ENCODE results near the gene TBX1. TPM values are rescaled to one million over a fixed set of nuclear protein-coding genes. Genes with fewer than 3 reads are reported as not detected.

The TBX1 gene
- total and polyA plus RNA-seq, 2 of the 8 experiments (the other 6 are each of a cell fraction or from before 2014, with no cell fraction given), result 0.28 TPM; not detected in 1

GRCh38 chr22:19793161-19793560 lies 32.6 kb downstream of the TBX1 start:
- no peak overlapping the region for H2BK5ac ChIP-seq (ENCODE audit: low read depth, low read length)
- no peaks in the 10 kb centered on the region for H3K9me3 ChIP-seq (ENCODE audit: insufficient read depth in 2 of 2, low read depth in 1 of 2, low read length in 1 of 2)
- no peak for FAIRE-seq
- no peak overlapping the region for H3K4me2 ChIP-seq (ENCODE audit: insufficient read depth in 1 of 2, low read depth in 2 of 2, low read length in 2 of 2)
- peaks cover 0 to 5% of the 10 kb centered on the region in 2 experiments for H4K20me1 ChIP-seq (replicated peaks in 1 of 2; ENCODE audit: control insufficient read depth in 1 of 2, insufficient read depth in 2 of 2, low read length in 2 of 2)
- no peak overlapping the region for H2BK20ac ChIP-seq (ENCODE audit: low read length)
- H3K56ac ChIP-seq (replicated peaks; ENCODE audit: insufficient read length, low read depth, low read length), result no peak overlapping the region
- POLR2A ChIA-PET (ENCODE audit: partially characterized antibody), result no interaction called here
- CTCF ChIA-PET (ENCODE audit: partially characterized antibody), result interaction anchor here (1.1 to 1.6 kb wide), 3 partner anchors 11 to 120 kb away, joined by 4 to 6 read pairs (median 4); no protein-coding TSS in a partner anchor
- H3K27ac ChIP-seq (ENCODE audit: low read depth, low read length), result no peak overlapping the region
- no peak overlapping the region for H3K4ac ChIP-seq (replicated peaks; ENCODE audit: insufficient read length, low read depth, low read length)
- H2AFZ ChIP-seq (ENCODE audit: low read length), result no peak overlapping the region
- H2BK12ac ChIP-seq (ENCODE audit: low read depth, low read length), result no peak overlapping the region
- H4K91ac ChIP-seq (replicated peaks; ENCODE audit: insufficient read length, low read length), result no peak overlapping the region
- no peaks in the 10 kb centered on the region for H3K23me2 ChIP-seq (ENCODE audit: low read depth, low read length)
- H3K9ac ChIP-seq (replicated peaks in 1 of 4; ENCODE audit: extremely low read depth in 1 of 4, low read depth in 3 of 4, low read length in 3 of 4), result no peak overlapping the region
- H3K79me1 ChIP-seq (ENCODE audit: low read depth, low read length), result 0 out of 2 replicates have a peak, but pooled peaks cover 2% of the 10 kb centered on the region
- no peaks in the 10 kb centered on the region for H3K36me3 ChIP-seq (ENCODE audit: control insufficient read depth in 2 of 4, insufficient read depth in 4 of 4, low read length in 3 of 4)
- 70% methylated on average over 2 of the region's 2 CpGs; no CpG with 5 or more reads in 1 of the 2 experiments for WGBS, 2 experiments (ENCODE audit: extremely low coverage in 1 of 2, insufficient coverage in 1 of 2, insufficient read length in 1 of 2, insufficient replicate concordance in 2 of 2, low coverage in 1 of 2, low lambda C conversion rate in 2 of 2, missing lambda C conversion rate in 1 of 2)
- no peak for DNase-seq (ENCODE audit: low read depth in 1 of 2, low spot score in 2 of 2)
- H2AK5ac ChIP-seq (ENCODE audit: low read depth, low read length), result no peak overlapping the region
- no peak for TF ChIP-seq YY1 (IDR thresholded peaks at IDR 0.05; ENCODE audit: low read depth, low read length)
- TF ChIP-seq, protein P1, sequence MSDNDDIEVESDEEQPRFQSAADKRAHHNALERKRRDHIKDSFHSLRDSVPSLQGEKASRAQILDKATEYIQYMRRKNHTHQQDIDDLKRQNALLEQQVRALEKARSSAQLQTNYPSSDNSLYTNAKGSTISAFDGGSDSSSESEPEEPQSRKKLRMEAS (IDR thresholded peaks at IDR 0.05), result no peak
- no peaks in the 10 kb centered on the region; a peak in 1 of 7 replicates for H3K4me1 ChIP-seq (replicated peaks in 1 of 4; ENCODE audit: control insufficient read depth in 3 of 4, insufficient read depth in 4 of 4, low read length in 3 of 4)
- no peak overlapping the region for H2BK15ac ChIP-seq (ENCODE audit: low read length)
- H3K18ac ChIP-seq (ENCODE audit: extremely low read depth, low read length), result no peak overlapping the region
- no peak overlapping the region for H4K5ac ChIP-seq (ENCODE audit: insufficient read length, low read depth, low read length)
- H3K14ac ChIP-seq (ENCODE audit: insufficient read length), result no peak overlapping the region
- H2BK120ac ChIP-seq (replicated peaks; ENCODE audit: low read depth, low read length), result no peak overlapping the region
- H3K23ac ChIP-seq (ENCODE audit: insufficient read length), result no peak overlapping the region
- H4K8ac ChIP-seq (ENCODE audit: extremely low read depth, insufficient read depth, low read length), result no peak overlapping the region
- no peak overlapping the region for H3K4me3 ChIP-seq (ENCODE audit: extremely low read depth in 1 of 4, insufficient read depth in 2 of 4, low read depth in 3 of 4, low read length in 4 of 4)
- no peaks in the 10 kb centered on the region for H3K27me3 ChIP-seq (replicated peaks in 1 of 4; ENCODE audit: control insufficient read depth in 3 of 4, extremely low read depth in 1 of 4, insufficient read depth in 3 of 4, low read length in 3 of 4)
- no peaks in the 10 kb centered on the region for H3K79me2 ChIP-seq (ENCODE audit: control insufficient read depth in 1 of 2, insufficient read depth in 2 of 2, low read length in 2 of 2)
